Retinal pigment epithelial cell (primary cell): Measurements from ENCODE around the gene CHKA.
A peak's percentile ranks its signal among the peaks of the same experiment; 100 is the strongest.

Experiments used
- DNase-seq: peaks from one replicate; pipeline ENCODE4 v3.0.0-alpha.2; 2010; ENCODE audit warnings: low read depth
- H3K4me3 ChIP-seq: 2 replicates; pipeline ENCODE4 v1.5.1; 2011; ENCODE audit warnings: mild to moderate bottlenecking, low read length, control low read depth, moderate library complexity
- CTCF ChIP-seq: conservative IDR thresholded peaks from 2 replicates; pipeline ENCODE4 v1.5.1; 2011; ENCODE audit warnings: low read depth, low read length, control low read depth, inconsistent platforms

Gene CHKA

GRCh38 chr11:68007498-68008380 is 113.4 kb downstream of the CHKA start:
- TF ChIP-seq CTCF: no peak
- no peak overlapping the region for H3K4me3 ChIP-seq
- DNase-seq: no peak

GRCh38 chr11:68006606-68007166 is 114.5 kb downstream of the CHKA start:
- TF ChIP-seq CTCF: no peak
- H3K4me3 ChIP-seq: no peak overlapping the region
- DNase-seq: no peak

- no peak overlapping the region for H3K4me3 ChIP-seq
- no peak for DNase-seq
- TF ChIP-seq CTCF: no peak
These were observed 116.4 kb downstream of the CHKA start for GRCh38 chr11:68004551-68005335.

GRCh38 chr11:68003846-68004550 is 117.2 kb downstream of the CHKA start, which contains the start of gene UNC93B1:
Gene UNC93B1, minus strand, starts transcription at chr11:68004097. Its CDS starts 54 bp downstream, at chr11:68004043.
- DNase-seq: no peak
- no peak for TF ChIP-seq CTCF

GRCh38 chr11:68002938-68003845 is 118.0 kb downstream of the CHKA start:
- peak overlapping the region; percentile 45 for H3K4me3 ChIP-seq
- DNase-seq: no peak
- no peak for TF ChIP-seq CTCF

More at GRCh38 chr11:68003846-68004550, 117.2 kb downstream of the CHKA start, which contains the start of gene UNC93B1:
- peak within 1 kb of the TSS; percentile 45 for H3K4me3 ChIP-seq
